SU-DHL-6 (cell line): Measurements from ENCODE around the gene SMIM11.

Source experiments
- CTCF ChIP-seq: fragments of 200-600 bp; sonication (generic); IDR thresholded peaks from one replicate; pipeline ENCODE4 v1.5.1; 2017; ENCODE audit warnings: antibody characterized with exemption, mild to moderate bottlenecking, low read length, moderate library complexity; ENCODE audit not compliant: insufficient read depth, poor library complexity, severe bottlenecking
- EZH2phosphoT487 ChIP-seq: fragments of 200-600 bp; sonication (generic), shearing (Covaris generic); conservative IDR thresholded peaks from 2 replicates; pipeline ENCODE4 v1.6.1; 2018; ENCODE audit warnings: mild to moderate bottlenecking, antibody characterized with exemption, low read length, moderate library complexity, mixed read lengths

- TF ChIP-seq CTCF (no peak), EZH2phosphoT487 (no peak)
Measured at GRCh38 chr21:34340061-34340460, 35.2 kb upstream of the SMIM11 start.
